Endothelial cell of umbilical vein (primary cell): ENCODE data around the gene ADAM19. TPM values are rescaled to one million over a fixed set of nuclear protein-coding genes. Genes with fewer than 3 reads are reported as not detected.

Source experiments
- BruUV-seq: library from RNA; stranded (reverse); fragments of 400-500 nt; replicated peaks from 2 replicates; lab custom pipeline; 2021; lab: Mats Ljungman, UMichigan
- CTCF ChIA-PET: fragments of 300-600, 350-600 bp; sonication (Branson Sonifier 250); formaldehyde crosslinking; loops from one replicate; lab custom pipeline; 2021; ENCODE audit warnings: antibody characterized with exemption, inconsistent platforms; lab: Charles Lee
- POLR2A ChIA-PET: fragments of 300-600, 350-600 bp; sonication (Branson Sonifier 250); formaldehyde crosslinking; loops from one replicate; lab custom pipeline; 2021; ENCODE audit warnings: antibody characterized with exemption, inconsistent platforms; lab: Charles Lee
- DNase-seq: peaks from one replicate; pipeline ENCODE4 v3.0.0-alpha.2; 2011; ENCODE audit warnings: low read depth, low spot score
- FAIRE-seq: peaks from 2 replicates; lab custom pipeline; 2011; peaks lifted over from hg19 to GRCh38; lab: Jason Lieb, UNC
- H2AFZ ChIP-seq: 2 replicates; pipeline ENCODE4 v1.6.0; 2012; ENCODE audit warnings: low read depth, low read length, control low read depth, inconsistent platforms
- H3K27ac ChIP-seq: 2 replicates; pipeline ENCODE4 v1.5.1; 2011; ENCODE audit warnings: low read depth, mild to moderate bottlenecking, control low read depth, low read length, moderate library complexity; ENCODE audit not compliant: insufficient read depth
- H3K27me3 ChIP-seq, 2 experiments: 2 replicates each; pipeline versions ENCODE4 v1.6.0 to v1.6.1; 2011; ENCODE audit warnings: low read length in 2 of 2, mixed read lengths in 1 of 2; ENCODE audit not compliant: control insufficient read depth in 2 of 2, insufficient read depth in 2 of 2
- H3K36me3 ChIP-seq, 2 experiments: 2 replicates in 1 of 2; 3 replicates in 1 of 2; pipeline ENCODE4 v1.5.1; 2011; ENCODE audit warnings: low read length in 2 of 2, mild to moderate bottlenecking in 1 of 2, moderate library complexity in 1 of 2; ENCODE audit not compliant: control insufficient read depth in 2 of 2, insufficient read depth in 2 of 2; ENCODE audit errors: extremely low read depth in 1 of 2
- H3K4me1 ChIP-seq: 3 replicates; pipeline ENCODE4 v1.5.1; 2011; ENCODE audit warnings: mild to moderate bottlenecking, low read length; ENCODE audit not compliant: control insufficient read depth, insufficient read depth; ENCODE audit errors: extremely low read depth
- H3K4me2 ChIP-seq: 2 replicates; pipeline ENCODE4 v1.6.1; 2011; ENCODE audit warnings: low read length, control low read depth, mixed read lengths; ENCODE audit not compliant: insufficient read depth
- H3K4me3 ChIP-seq, 3 experiments: fragments of 200-600 bp in 1 of 3; sonication (generic), shearing (Covaris generic) in 1 of 3; replicated peaks in 1 of 3; 2 replicates each; pipeline ENCODE4 v1.5.1; 2011 to 2016; ENCODE audit warnings: control low read depth in 3 of 3, low read length in 3 of 3, mild to moderate bottlenecking in 2 of 3, inconsistent platforms in 1 of 3, low read depth in 1 of 3, moderate library complexity in 1 of 3; ENCODE audit not compliant: insufficient read depth in 1 of 3
- H3K79me2 ChIP-seq: 2 replicates; pipeline ENCODE4 v1.6.0; 2012; ENCODE audit warnings: low read length, inconsistent platforms; ENCODE audit not compliant: control insufficient read depth, insufficient read depth
- H3K9ac ChIP-seq: replicated peaks from 2 replicates; pipeline ENCODE3; 2011; ENCODE audit warnings: low read length, control low read depth; ENCODE audit not compliant: insufficient read depth; ENCODE audit errors: extremely low read depth
- H3K9me1 ChIP-seq: replicated peaks from 3 replicates; pipeline ENCODE4 v1.6.0; 2011; ENCODE audit warnings: mild to moderate bottlenecking, low read length; ENCODE audit not compliant: control insufficient read depth, insufficient read depth; ENCODE audit errors: extremely low read depth
- H3K9me3 ChIP-seq: replicated peaks from 2 replicates; pipeline ENCODE4 v1.5.1; 2012; ENCODE audit warnings: low read length, inconsistent platforms; ENCODE audit not compliant: control insufficient read depth, insufficient read depth
- H4K20me1 ChIP-seq: replicated peaks from 2 replicates; pipeline ENCODE3; 2011; ENCODE audit warnings: mild to moderate bottlenecking, low read length; ENCODE audit not compliant: control insufficient read depth, insufficient read depth; ENCODE audit errors: extremely low read depth
- EZH2 ChIP-seq: IDR thresholded peaks from 2 replicates; pipeline ENCODE4 v1.6.1; 2012; ENCODE audit warnings: borderline replicate concordance, low read depth, mild to moderate bottlenecking, moderate library complexity, low read length, inconsistent platforms; ENCODE audit not compliant: severe bottlenecking
- FOS ChIP-seq: IDR thresholded peaks from 2 replicates; pipeline ENCODE4 v1.6.1; 2011; ENCODE audit warnings: mild to moderate bottlenecking, low read length, moderate library complexity, borderline replicate concordance; ENCODE audit not compliant: insufficient read depth
- GATA2 ChIP-seq: IDR thresholded peaks from 2 replicates; pipeline ENCODE4 v1.7.0; 2011; ENCODE audit warnings: low read depth, mild to moderate bottlenecking, moderate library complexity, mixed read lengths, low read length; ENCODE audit not compliant: insufficient read length, insufficient read depth
- JUN ChIP-seq: IDR thresholded peaks from 2 replicates; pipeline ENCODE4 v1.6.1; 2011; ENCODE audit warnings: borderline replicate concordance, low read depth; ENCODE audit not compliant: insufficient read length, insufficient read depth
- MYC ChIP-seq: IDR thresholded peaks from one replicate; pipeline ENCODE4 v1.6.1; 2011; ENCODE audit warnings: mild to moderate bottlenecking, low read depth, low read length
- POLR2A ChIP-seq: IDR thresholded peaks from 2 replicates; pipeline ENCODE4 v1.6.1; 2012; ENCODE audit warnings: low read depth, mild to moderate bottlenecking, control low read depth, low read length
- POLR2AphosphoS5 ChIP-seq: IDR thresholded peaks from 2 replicates; pipeline ENCODE4 v1.6.1; 2012; ENCODE audit warnings: low read depth, mild to moderate bottlenecking, control low read depth, low read length, moderate library complexity; ENCODE audit not compliant: insufficient read depth
- dilution Hi-C: fragments of 300-500 bp; cut with MboI; formaldehyde crosslinking; loops from one replicate; pipeline ENCODE4 v1.15.0; 2019; ENCODE audit warnings: low sequenced_read_pairs; ENCODE audit not compliant: extremely low pct_ligation_motif_present
- intact Hi-C: fragments of 100-400 bp; cut with micrococcal nuclease; formaldehyde crosslinking; loops from one replicate; pipeline ENCODE4 v1.10.0; 2022
- polyA plus RNA-seq, 4 experiments: library from polyadenylated mRNA; depleted of rRNA in 3 of 4; stranded (reverse) in 3 of 4; unstranded in 1 of 4; fragments of >200 nt; gene quantifications; 2 replicates each; pipeline versions ENCODE4 v1.2.1 to v1.2.3, GENCODE V29; 2011 to 2012; ENCODE audit warnings: missing spikeins in 1 of 4
- total RNA-seq: library from RNA; stranded (reverse); gene quantifications from 2 replicates; pipeline ENCODE4 v1.2.3, GENCODE V29; 2021
- TF ChIP-seq, protein P1 (sequence below), 2 donors: IDR thresholded peaks; 1 replicate in 1 of 2; 2 replicates in 1 of 2; pipeline ENCODE4 v1.5.1; 2011; ENCODE audit warnings: low read length in 2 of 2, mild to moderate bottlenecking in 2 of 2, moderate library complexity in 2 of 2, control low read depth in 1 of 2, inconsistent platforms in 1 of 2, low read depth in 1 of 2; ENCODE audit not compliant: insufficient read depth in 1 of 2; ENCODE audit errors: extremely low read depth in 1 of 2
- TF ChIP-seq, protein P2 (sequence below): IDR thresholded peaks from 2 replicates; pipeline ENCODE4 v1.6.1; 2011; ENCODE audit not compliant: insufficient read depth, insufficient read length

ADAM19 gene
- total and polyA plus RNA-seq, 2 donors (not counting 3 experiments of a cell fraction or from before 2014, with no cell fraction given) = 10.0 to 22.6 TPM

DNA sequence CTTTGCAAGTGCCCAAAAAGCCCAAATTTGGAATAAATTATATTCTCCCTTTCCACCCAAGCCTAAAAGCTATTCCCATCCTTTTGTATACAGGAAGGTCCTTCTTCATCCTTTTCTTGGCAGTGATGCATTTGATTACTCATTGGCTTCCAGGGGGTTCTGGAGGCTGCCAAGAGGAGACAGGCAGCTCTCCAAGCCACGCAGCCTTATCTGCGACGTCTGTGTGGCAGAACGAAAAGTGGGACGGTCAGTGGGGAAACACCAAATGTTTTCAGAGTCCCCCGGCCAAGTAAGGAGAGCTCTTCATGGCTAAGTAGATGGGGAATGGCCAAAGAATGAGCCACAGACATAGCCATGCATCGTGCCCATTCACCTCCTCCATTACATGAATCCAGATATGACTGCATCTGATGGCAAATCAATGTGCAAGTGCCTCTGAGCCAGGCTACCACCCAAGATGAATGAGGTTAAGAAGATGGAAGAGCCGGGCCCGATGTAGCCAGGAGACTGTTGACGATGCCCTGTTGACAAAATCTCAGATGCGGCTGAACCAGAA is 12.1 kb downstream of the ADAM19 start:
- dilution Hi-C loops (no loop called here), intact Hi-C loops (loop anchor here (5.0 kb wide), 1 partner anchor 36 kb away; no protein-coding TSS in a partner anchor)
- Histone ChIP-seq H3K27ac (peak overlapping the region; percentile 56), H3K9ac (no peak overlapping the region), H3K36me3 (no peaks in the 10 kb centered on the region), H4K20me1 (no peaks in the 10 kb centered on the region), H3K4me1 (peaks cover 21% of the 10 kb centered on the region), H3K4me3 (no peak overlapping the region), H2AFZ (peak overlapping the region; percentile 67), H3K27me3 (no peaks in the 10 kb centered on the region), H3K9me3 (no peaks in the 10 kb centered on the region), H3K9me1 (no peaks in the 10 kb centered on the region), H3K4me2 (peak overlapping the region; percentile 61), H3K79me2 (no peaks in the 10 kb centered on the region)
- ChIA-PET POLR2A (no interaction called here), CTCF (interaction anchor here (0.9 to 2.1 kb wide), 12 partner anchors 8 to 176 kb away, joined by 3 to 19 read pairs (median 4); no protein-coding TSS in a partner anchor)
- TF ChIP-seq FOS (peak; percentile 21), POLR2A (no peak)
- FAIRE-seq (no peak), DNase-seq (peak; percentile 52)
- BruUV-seq = TSS peak; percentile 15

DNA sequence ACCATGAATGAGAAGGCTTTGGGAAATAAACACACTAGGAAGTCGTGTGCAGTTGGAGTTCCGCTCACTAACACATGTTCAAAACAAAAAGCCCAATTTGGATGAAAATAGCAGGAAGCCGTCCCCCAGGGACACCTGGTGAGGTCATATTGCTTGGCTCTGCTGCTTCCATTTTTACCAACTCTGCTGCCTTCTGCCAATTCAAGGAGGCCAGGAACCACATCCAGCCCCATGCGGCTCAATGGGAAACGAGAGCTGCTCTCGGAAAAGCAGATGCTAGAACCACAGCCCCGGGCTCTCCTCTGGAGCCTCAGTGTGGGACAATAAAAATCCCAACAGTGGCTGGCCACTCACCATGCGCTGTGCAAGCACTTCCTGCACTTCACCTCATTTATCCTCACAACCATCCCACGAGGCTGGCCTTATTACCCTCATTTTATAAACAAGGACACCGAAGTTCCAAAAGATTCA is 13.4 kb downstream of the ADAM19 start:
- CTCF ChIA-PET = no interaction called here
- Histone ChIP-seq H3K4me3 (no peak overlapping the region), H3K9me3 (no peaks in the 10 kb centered on the region), H3K27me3 (peaks cover 0 to 1% of the 10 kb centered on the region in 2 experiments), H3K9ac (no peak overlapping the region), H3K4me2 (no peak overlapping the region), H3K4me1 (peaks cover 21% of the 10 kb centered on the region), H2AFZ (no peak overlapping the region), H4K20me1 (no peaks in the 10 kb centered on the region), H3K27ac (no peak overlapping the region), H3K9me1 (no peaks in the 10 kb centered on the region), H3K79me2 (no peaks in the 10 kb centered on the region), H3K36me3 (no peaks in the 10 kb centered on the region)
- dilution Hi-C loops = no loop called here
- intact Hi-C loops = loop anchor here (5.0 kb wide), 1 partner anchor 35 kb away; no protein-coding TSS in a partner anchor
- DNase-seq (no peak), FAIRE-seq (no peak)
- TF ChIP-seq FOS (no peak), EZH2 (no peak), MYC (no peak), POLR2A (no peak), GATA2 (no peak), JUN (no peak), POLR2AphosphoS5 (no peak)
- TF ChIP-seq, protein P1, sequence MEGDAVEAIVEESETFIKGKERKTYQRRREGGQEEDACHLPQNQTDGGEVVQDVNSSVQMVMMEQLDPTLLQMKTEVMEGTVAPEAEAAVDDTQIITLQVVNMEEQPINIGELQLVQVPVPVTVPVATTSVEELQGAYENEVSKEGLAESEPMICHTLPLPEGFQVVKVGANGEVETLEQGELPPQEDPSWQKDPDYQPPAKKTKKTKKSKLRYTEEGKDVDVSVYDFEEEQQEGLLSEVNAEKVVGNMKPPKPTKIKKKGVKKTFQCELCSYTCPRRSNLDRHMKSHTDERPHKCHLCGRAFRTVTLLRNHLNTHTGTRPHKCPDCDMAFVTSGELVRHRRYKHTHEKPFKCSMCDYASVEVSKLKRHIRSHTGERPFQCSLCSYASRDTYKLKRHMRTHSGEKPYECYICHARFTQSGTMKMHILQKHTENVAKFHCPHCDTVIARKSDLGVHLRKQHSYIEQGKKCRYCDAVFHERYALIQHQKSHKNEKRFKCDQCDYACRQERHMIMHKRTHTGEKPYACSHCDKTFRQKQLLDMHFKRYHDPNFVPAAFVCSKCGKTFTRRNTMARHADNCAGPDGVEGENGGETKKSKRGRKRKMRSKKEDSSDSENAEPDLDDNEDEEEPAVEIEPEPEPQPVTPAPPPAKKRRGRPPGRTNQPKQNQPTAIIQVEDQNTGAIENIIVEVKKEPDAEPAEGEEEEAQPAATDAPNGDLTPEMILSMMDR (IDR thresholded peaks at IDR 0.05; ENCODE audit: extremely low read depth in 1 of 2, insufficient read depth in 1 of 2, low read depth in 1 of 2, low read length in 2 of 2) = no peak
- TF ChIP-seq, protein P2, sequence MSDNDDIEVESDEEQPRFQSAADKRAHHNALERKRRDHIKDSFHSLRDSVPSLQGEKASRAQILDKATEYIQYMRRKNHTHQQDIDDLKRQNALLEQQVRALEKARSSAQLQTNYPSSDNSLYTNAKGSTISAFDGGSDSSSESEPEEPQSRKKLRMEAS = no peak
- no TSS peak for BruUV-seq
- POLR2A ChIA-PET = no interaction called here
